Activated CD8-positive, alpha-beta memory T cell treated with anti-CD3 and anti-CD28 coated beads for 4 hours (primary cell): ENCODE data around the gene CROCC2.

Experiments
- DNase-seq, 2 donors: peaks; one replicate each; pipeline ENCODE4 v3.0.0-alpha.2; 2020; ENCODE audit warnings: low read depth in 2 of 2

CROCC2 gene

DNA sequence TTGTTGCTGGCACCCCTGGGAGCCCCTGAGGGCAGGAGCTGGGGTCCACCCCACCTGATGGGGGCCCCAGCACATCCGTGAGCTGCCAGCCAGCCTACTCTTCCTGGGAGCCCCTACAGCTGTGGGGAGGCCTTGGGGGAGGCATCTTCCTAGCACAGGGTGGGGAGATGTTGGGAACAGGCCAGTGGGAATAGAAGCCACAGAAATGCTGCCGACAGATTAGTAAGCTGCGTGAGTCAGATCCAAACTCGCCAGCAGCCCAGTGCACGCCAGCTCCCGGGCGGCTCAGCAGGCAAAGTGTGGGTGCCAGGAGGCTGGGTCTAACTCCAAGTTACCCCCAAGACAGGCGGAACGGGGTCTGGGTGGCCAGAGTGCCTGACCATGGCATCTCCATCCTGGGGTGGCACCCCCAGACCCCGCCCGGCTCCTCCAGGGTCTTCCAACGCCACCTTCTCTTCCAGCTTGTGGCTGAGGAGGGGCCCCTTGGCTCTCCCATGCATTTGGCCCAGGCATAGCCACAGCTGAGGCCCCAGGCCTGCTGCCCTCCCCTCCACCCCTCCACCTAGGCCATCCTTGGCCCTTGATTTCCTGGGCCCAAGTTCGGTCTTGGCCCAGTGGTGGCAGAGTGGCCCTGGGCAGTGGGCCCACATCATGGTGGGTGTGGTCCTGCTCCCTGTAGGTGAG, 15.3 kb downstream of the CROCC2 start:
- no peak for DNase-seq

GRCh38 chr2:240921995-240922244, 15.8 kb downstream of the CROCC2 start:
- DNase-seq: no peak

GRCh38 chr2:240922245-240922981, 16.3 kb downstream of the CROCC2 start:
- no peak for DNase-seq

GRCh38 chr2:240922982-240923537, 16.9 kb downstream of the CROCC2 start:
- no peak for DNase-seq

GRCh38 chr2:240925191-240925567, 19.0 kb downstream of the CROCC2 start:
- DNase-seq: no peak

GRCh38 chr2:240925568-240926515, 19.7 kb downstream of the CROCC2 start:
- DNase-seq: no peak

- DNase-seq: no peak
Observed at GRCh38 chr2:240926516-240927389, 20.6 kb downstream of the CROCC2 start.

GRCh38 chr2:240927390-240927781, 21.2 kb downstream of the CROCC2 start:
- DNase-seq: no peak

- no peak for DNase-seq
Observed at GRCh38 chr2:240928476-240929363, 22.6 kb downstream of the CROCC2 start.

GRCh38 chr2:240929364-240930095, 23.4 kb downstream of the CROCC2 start:
- DNase-seq: no peak

DNA sequence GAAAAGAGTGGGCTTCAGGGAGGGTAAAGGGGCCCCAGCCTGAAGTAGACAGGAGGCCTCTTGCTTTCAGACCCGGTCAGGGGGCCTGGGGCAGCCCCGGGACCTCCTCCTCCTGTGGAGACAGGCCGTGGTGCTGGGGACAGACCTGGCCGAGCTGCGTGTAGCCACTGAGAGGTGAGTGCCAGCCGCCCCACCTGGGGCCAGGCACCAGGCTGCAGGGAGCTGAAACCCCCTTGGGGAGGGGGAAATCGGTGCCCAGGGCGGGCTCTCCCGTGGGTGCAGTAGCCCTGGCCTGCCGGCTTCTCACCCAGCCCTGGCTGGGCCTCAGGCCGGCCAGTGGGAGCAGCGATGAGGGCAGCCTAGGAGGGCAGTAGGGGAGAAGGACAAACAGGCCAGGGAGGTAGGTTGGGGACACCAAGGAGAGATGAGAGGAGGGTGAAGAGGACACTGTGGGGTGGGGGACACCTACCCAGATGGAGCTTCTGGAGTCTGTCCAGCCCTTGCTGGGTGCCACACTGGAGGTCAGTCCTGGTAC, 24.0 kb downstream of the CROCC2 start:
- DNase-seq: no peak

GRCh38 chr2:240930631-240931318, 24.6 kb downstream of the CROCC2 start:
- no peak for DNase-seq

DNA sequence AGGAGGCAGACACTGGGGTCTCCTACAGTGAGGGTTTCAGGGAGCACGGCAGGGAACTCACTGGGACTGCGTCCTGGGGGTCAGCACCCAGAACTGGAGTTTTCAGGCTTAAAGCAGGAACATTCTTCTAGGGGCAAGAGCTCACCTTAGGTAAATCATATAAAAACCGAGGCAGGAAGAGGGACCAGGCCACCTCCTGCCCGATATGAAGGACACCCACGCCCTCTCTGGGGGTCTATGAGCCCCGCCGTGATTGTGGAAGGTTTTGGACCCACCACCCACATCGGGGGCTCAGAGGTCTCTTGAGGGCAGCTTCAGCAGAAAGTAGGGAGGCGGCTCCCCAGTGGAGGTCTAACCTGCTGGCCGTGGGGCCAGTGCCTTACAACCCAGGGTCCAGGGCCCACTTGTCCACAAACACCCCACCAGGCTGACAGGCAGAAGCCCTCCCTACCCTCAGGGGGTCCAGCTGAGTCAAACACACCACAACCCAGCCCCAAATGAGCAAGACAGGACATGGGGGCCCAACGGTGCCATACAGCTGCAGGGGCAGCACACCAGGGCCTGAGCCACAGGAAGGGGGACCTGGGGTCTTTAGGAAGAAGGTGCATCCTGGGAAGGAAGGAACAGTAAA, 25.3 kb downstream of the CROCC2 start:
- DNase-seq: no peak

DNA sequence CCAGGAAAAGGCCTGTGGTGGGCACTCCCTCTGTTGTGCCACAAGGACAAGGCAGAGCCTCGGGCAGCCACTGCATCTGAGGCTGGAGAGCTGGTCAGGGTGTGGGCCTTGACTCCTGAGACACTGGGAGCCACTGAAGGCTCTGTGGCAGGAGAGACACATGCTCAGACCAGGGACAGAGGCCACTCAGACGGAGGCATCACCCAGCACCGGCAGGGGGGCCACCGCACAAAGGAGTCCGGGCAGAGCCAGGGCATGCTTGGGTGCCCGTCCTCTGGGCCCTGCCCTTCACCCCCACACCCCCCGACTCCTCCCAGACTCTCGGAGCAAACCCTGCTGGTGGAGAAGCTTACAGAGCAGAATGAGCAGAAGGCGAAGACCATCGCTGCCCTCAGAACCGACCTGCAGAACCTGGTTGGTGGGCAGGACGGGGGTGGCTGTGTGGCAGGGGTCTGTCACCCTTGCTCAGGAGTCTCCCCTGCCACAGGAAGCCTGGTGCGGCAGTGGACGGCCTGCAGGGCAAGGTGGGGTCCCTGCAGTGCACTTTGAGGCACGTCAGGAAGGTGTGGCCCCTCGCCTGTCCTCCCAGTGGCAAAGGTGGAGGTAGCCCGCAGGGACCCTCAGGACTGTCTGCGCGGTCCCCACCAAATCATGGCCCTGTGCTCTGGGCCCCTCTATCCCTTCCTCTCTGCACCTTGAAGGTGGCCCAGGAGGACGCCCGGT, 26.0 kb downstream of the CROCC2 start:
- no peak for DNase-seq

DNA sequence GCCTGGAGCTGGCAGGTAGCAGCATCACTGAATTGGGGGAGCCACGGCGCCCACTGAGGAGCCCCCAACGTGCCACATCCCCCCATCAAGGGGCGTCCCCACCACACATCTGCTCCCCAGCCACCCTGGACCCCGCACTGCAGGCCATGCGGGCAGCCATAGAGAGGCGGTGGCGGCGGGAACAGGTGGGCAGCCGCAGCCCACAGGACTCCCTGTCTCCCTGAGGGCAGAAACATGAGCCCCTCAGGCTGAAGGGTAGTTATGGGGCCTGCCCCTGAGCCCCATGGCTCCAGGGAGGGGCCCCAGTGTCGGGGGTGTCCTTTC, 26.6 kb downstream of the CROCC2 start:
- no peak for DNase-seq

DNA sequence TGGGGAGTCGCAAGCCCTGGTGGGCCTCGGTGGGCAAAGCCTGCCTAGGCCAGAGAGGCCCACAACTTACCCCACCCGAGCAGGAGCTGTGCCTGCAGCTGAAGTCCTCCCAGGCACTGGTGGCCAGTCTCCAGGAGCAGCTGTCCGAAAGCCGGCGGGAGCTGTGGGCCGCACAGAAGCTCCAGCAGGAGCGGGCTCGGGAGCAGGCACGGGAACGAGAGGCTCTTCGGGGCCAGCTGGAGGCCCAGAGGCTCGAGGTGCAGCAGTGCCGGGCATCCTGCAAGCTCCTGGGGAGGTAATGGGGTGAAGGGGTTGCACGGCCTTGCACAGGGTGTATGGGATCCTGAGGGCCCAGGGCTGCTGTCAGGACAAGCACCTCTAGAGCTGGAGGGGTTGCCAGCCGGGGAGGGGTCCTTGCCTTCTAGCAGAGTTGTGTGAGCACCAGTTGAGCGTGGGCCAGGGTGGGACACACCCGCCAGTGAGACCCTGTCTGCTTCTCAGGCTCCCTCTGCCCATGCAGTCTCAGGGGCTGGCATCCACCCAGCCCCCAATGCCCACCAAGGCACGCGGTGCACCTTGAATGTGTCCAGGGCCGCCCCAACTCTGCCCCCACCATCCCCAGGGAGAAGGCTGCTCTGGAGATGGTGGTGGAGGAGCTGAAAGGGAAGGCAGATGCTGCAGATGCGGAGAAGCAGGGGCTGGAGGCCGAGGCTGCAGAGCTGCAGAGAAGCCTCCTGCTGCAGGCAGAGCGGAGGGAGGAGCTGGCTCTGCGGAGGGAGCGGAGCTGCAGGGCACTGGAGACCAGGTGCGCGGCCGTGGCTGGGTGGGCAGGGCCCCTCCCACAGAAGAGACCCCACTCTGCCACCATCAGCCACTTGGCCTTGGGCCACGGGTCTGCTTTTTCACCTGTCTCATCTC, 27.2 kb downstream of the CROCC2 start:
- no peak for DNase-seq
